Activated effector memory CD4-positive, alpha-beta T cell treated with Interleukin-2 at 50 U/mL for 16 hours (primary cell): ENCODE measurements around the gene PRRC2C.
"Not testable (repeated sequence)": the region's sequence is repeated elsewhere in the genome, so short reads cannot be mapped to it uniquely, and the experiment has no call there.

Source experiments
- DNase-seq: peaks from one replicate; pipeline ENCODE4 v3.0.0-alpha.2; 2020

Gene PRRC2C

GRCh38 chr1:171501305-171502024, 16.1 kb downstream of the PRRC2C start:
- no peak for DNase-seq

DNA sequence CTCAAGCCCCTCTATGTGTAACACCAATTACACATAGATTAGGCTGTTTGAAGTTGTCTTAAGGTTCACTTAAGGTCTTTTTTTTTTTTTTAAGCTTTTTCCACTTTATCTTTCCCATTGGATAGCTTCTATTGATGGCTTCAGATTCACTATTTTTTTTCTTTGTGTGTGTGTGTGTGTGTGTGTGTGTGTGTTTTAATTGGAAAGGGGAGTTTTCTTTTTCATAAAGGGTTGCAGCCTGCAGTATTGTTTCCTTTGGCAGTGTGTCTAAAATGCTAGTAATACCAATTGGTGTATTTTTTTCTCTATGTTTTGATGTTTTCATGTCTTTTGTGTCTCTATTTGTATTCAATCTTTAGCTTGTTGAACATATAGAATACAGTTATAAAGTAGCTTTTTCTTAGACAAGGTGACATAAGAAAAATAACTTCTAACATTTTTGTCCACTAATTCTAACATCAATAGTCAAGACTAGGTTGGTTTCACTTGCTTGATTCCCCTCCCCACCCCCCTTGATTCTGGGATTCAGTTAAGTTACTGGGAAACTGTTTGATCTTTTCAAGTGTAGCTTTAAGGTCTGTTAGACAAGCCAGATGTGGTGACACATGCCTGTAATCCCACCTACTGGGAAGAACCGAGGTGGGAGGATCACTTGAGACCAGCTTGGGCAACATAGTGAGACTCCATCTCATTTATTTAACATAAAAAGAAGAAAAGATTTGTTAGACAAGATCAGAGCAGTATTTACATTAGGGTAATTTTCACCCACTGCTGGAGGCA, 21.4 kb downstream of the PRRC2C start:
- DNase-seq, result no peak

- no peak for DNase-seq
These were observed 22.1 kb downstream of the PRRC2C start for GRCh38 chr1:171507435-171507834.

DNA sequence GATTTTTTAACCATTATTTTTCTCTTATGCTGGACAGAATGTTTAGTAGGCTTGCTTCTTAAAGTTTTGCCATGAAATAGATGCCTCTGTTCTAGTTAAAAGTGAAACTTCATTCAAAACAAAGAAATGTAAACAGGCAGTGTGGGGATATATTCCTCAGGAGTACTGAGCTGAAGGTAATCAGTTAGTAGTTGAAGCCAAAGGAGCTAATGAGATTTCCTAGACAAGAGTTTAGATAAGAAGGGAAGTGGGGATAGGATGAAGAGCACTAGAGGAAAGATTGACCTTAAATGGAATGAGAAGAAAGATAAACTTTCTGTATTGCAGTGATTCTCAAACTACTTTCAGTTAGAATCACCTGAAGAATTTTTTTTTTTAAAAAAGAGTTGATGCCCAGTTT, 23.9 kb downstream of the PRRC2C start:
- no peak for DNase-seq

DNA sequence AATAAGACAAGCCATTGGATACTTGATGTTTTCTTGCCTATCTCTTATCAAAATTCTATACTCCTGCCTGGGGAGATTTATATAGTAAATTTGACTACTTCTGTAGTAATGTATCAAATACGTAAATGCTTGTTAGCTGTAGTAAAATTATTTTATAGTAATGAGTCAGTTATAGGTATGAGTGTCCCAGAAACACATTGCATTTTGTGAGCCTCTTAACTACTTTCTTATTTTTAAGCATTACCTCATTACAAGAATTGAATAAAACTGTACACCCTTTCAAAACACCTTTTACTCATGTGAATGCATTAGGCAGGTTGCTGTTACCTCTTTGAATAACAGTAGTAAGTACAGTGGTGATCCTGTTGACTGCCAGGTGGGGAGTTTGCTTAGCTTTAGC, 28.4 kb downstream of the PRRC2C start:
- no peak for DNase-seq

- DNase-seq, result no peak
These were observed 30.0 kb downstream of the PRRC2C start for GRCh38 chr1:171515299-171515698.

GRCh38 chr1:171515741-171516140, 30.4 kb downstream of the PRRC2C start:
- DNase-seq, result no peak

- DNase-seq, result no peak
These were observed 36.2 kb downstream of the PRRC2C start for GRCh38 chr1:171521567-171521966.

GRCh38 chr1:171530676-171531075, 45.3 kb downstream of the PRRC2C start:
- no peak for DNase-seq

GRCh38 chr1:171532520-171532919, 47.2 kb downstream of the PRRC2C start:
- DNase-seq, result no peak

GRCh38 chr1:171545523-171545922, 60.2 kb downstream of the PRRC2C start:
- no peak for DNase-seq

DNA sequence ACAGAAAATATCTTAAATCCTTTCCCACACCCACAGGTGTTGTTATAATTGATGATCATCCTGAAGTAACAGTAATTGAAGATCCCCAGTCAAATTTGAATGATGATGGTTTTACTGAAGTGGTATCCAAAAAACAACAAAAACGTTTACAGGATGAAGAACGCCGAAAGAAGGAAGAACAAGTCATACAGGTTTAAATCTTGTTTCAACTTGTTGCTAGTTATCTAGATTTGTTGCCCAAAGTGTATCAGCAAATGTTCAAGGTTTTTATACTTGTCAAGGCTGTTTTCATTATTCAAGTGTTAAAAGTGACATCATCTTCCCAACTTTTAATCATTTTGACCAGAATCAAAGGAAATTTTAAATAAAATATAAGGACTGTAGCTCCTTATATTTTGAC, 64.7 kb downstream of the PRRC2C start:
- no peak for DNase-seq

DNA sequence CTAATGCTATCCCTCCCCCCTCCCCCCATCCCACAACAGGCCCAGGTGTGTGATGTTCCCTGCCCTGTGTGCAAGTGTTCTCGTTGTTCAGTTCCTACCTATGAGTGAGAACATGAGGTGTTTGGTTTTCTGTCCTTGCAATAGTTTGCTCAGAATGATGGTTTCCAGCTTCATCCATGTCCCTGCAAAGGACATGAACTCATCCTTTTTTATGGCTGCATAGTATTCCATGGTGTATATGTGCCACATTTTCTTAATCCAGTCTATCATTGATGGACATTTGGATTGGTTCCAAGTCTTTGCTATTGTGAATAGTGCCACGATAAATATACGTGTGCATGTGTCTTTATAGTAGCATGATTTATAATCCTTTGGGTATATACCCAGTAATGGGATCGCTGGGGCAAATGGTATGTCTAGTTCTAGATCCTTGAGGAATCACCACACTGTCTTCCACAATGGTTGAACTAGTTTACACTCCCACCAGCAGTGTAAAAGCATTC, 65.3 kb downstream of the PRRC2C start:
- DNase-seq, result not testable (repeated sequence)

- DNase-seq, result not testable (repeated sequence)
These were observed 68.6 kb downstream of the PRRC2C start for GRCh38 chr1:171553960-171554359.

- DNase-seq, result no peak
These were observed 78.3 kb downstream of the PRRC2C start for GRCh38 chr1:171563675-171564074.

DNA sequence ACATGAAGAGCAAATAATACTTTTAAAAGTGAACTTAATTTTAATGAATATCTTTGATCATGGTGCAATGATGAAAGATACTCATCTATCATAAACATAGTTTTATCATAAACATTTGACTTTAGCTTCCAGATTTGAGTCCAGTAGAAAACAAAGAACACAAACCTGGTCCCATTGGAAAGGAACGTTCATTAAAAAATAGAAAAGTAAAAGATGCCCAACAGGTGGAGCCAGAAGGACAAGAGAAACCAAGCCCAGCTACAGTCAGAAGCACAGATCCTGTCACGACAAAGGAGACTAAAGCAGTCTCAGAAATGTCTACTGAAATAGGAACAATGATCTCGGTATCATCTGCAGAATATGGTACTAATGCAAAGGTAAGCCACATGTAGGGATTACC, 81.1 kb downstream of the PRRC2C start:
- DNase-seq, result no peak

- DNase-seq, result no peak
These were observed 85.0 kb downstream of the PRRC2C start for GRCh38 chr1:171570295-171570694.

GRCh38 chr1:171576144-171576543, 90.8 kb downstream of the PRRC2C start:
- DNase-seq, result no peak

DNA sequence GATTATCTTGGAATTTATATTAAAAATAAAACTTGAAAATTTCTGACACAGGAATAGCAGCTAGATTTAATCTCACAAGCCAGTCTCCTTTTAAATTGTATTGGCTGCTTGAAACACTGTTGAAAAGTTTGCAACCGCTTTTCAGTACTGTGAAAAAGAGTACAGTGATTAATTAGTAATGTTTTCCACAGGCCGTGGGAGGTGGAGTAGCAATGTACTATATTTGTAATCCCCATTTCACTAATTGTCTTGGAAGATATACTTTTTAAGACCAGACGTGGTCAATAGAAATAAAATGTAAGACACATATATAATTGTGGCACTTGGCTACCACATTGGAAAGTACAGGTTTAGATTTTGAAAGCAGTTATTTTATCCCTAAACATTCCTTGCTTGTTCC, 95.9 kb downstream of the PRRC2C start:
- no peak for DNase-seq

GRCh38 chr1:171581766-171582165, 96.4 kb downstream of the PRRC2C start:
- no peak for DNase-seq

- DNase-seq, result no peak
These were observed 97.3 kb downstream of the PRRC2C start for GRCh38 chr1:171582589-171582988.

DNA sequence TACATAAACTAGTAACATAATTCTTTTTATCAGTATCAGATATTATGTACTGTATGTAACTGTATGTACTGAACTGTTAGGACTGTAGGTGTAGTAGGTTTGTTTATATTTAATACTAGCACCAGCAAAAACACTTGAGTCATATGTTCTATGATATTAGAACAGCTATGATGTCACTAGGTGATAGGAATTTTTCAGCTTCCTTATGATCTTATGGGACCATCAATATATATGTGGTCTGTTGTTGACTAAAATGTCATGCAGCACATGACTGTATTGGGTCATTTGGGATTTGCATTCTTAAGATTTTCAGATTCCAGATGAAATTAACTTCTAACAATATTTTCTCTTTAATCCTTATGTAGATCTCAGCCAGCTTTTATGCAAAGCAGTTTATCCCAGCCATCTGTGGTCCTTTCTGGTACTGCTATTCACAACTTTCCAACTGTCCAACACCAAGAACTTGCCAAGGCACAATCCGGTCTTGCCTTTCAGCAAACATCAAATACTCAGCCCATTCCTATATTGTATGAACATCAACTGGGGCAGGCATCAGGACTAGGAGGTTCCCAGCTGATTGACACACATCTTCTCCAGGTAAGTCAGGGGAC, 98.4 kb downstream of the PRRC2C start:
- DNase-seq, result no peak

DNA sequence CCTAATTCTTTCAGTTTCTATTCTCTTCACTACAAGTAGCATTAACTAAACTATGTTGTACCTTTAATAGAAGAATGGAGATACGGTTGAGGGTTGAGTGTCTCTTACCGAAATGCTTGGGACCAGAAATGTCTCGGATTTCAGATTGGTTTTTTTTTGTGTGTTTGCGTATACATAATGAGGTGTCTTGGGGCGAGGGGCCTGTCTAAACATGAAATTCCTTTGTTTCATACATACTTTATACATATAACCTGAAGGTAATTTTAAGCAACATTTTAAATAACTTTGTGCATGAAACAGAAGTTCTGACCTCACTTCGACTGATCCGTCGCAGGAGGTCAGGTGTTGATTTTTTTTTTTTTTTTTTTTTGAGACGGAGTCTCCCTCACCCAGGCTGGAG, 100.4 kb downstream of the PRRC2C start:
- DNase-seq, result no peak

- DNase-seq, result no peak
These were observed 102.9 kb downstream of the PRRC2C start for GRCh38 chr1:171588230-171588629.
